MCF 10A (cell line): ENCODE results near the gene SNX32. TPM values are rescaled to one million over a fixed set of nuclear protein-coding genes. Genes with fewer than 3 reads are reported as not detected.

Experiments used
- BruUV-seq: library from RNA; stranded (reverse); fragments of 400-500 nt; replicated peaks from 2 replicates; lab custom pipeline; 2021; lab: Mats Ljungman, UMichigan
- CTCF ChIA-PET: fragments of 300-600 bp; sonication (Branson Sonifier 250); formaldehyde crosslinking; extraction: SDS; loops from one replicate; lab custom pipeline; 2021; ENCODE audit warnings: antibody characterized with exemption, inconsistent platforms; lab: Yijun Ruan, JAX
- POLR2A ChIA-PET: fragments of 300-600, 350-650 bp; sonication (Branson Sonifier 250); formaldehyde crosslinking; extraction: SDS; loops from one replicate; lab custom pipeline; 2020; ENCODE audit warnings: antibody characterized with exemption, inconsistent platforms; lab: Yijun Ruan, JAX
- DNase-seq: peaks from one replicate; pipeline ENCODE4 v3.0.0-alpha.2; 2018; ENCODE audit not compliant: unreplicated experiment
- H3K27ac Mint-ChIP-seq: one replicate; pipeline ENCODE4 v1.8.0; 2022; ENCODE audit warnings: mild to moderate bottlenecking, low read depth, mixed read lengths; ENCODE audit not compliant: unreplicated experiment
- H3K27me3 Mint-ChIP-seq: one replicate; pipeline ENCODE4 v1.8.0; 2022; ENCODE audit warnings: mixed read lengths; ENCODE audit not compliant: insufficient read depth, unreplicated experiment
- H3K36me3 Mint-ChIP-seq: one replicate; pipeline ENCODE4 v1.8.0; 2022; ENCODE audit warnings: mild to moderate bottlenecking, moderate library complexity, mixed read lengths; ENCODE audit not compliant: insufficient read depth, unreplicated experiment
- H3K4me1 Mint-ChIP-seq: one replicate; pipeline ENCODE4 v1.8.0; 2022; ENCODE audit warnings: mixed read lengths; ENCODE audit not compliant: insufficient read depth, unreplicated experiment
- H3K4me3 Mint-ChIP-seq: one replicate; pipeline ENCODE4 v1.8.0; 2022; ENCODE audit warnings: mild to moderate bottlenecking, moderate library complexity, mixed read lengths; ENCODE audit not compliant: unreplicated experiment
- H3K9me3 Mint-ChIP-seq: one replicate; pipeline ENCODE4 v1.8.0; 2022; ENCODE audit warnings: mixed read lengths; ENCODE audit not compliant: unreplicated experiment
- intact Hi-C: fragments of 100-400 bp; cut with micrococcal nuclease; formaldehyde crosslinking; loops from 2 replicates; pipeline ENCODE4 v1.14.1; 2022
- total RNA-seq: library from RNA; stranded (reverse); gene quantifications from 2 replicates; pipeline ENCODE4 v1.2.3, GENCODE V29; 2022
- TF ChIP-seq, protein P1 (sequence below): fragments of 200-600 bp; IDR thresholded peaks from one replicate; pipeline ENCODE4 v1.8.0; 2022; ENCODE audit warnings: antibody characterized with exemption, mild to moderate bottlenecking; ENCODE audit not compliant: unreplicated experiment

SNX32 gene
- total RNA-seq, 1 experiment from 2014 or later = not detected

DNA sequence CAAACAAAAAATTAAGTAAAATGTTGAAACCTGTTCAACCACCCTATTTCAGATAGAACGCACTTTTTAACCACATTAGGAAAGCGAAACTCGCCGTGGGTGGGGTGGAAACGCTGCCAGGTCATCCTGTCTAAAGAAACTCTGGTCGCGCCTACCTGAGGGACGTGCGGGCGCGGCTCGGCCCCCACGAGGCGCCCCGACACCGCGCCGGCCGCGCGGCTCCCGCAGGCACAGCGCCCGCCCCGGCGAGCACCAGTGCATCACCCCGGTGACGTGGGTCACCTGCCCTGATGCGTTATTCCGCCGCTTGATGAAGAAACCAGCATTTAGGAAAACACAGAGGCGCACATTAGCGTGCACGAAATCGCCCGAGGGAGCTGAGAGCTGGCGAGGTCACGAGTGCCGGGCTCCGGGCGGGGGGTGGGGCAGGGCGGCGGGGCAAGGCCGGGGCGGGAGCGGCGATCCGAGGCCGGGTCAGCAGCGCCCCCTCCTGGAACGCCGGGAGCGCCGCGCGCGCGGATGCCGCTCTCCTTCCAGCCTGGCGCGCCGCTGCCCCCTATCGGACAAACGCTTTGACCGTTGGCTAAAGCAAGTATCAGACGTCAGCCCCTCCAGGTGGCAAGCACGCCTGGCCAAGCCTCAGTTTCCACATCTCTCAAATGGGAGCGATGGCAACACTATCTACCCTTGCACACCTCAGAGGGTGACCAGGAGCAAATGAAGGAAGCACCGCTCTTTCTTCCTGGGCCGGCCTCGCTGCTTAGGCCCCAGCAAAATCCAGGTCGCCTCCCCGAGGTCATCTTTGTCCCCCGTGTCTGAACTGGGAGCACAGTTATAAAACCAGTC is 15.7 kb upstream of the SNX32 start:
- peaks cover 4% of the 10 kb centered on the region for H3K4me1 Mint-ChIP-seq

DNA sequence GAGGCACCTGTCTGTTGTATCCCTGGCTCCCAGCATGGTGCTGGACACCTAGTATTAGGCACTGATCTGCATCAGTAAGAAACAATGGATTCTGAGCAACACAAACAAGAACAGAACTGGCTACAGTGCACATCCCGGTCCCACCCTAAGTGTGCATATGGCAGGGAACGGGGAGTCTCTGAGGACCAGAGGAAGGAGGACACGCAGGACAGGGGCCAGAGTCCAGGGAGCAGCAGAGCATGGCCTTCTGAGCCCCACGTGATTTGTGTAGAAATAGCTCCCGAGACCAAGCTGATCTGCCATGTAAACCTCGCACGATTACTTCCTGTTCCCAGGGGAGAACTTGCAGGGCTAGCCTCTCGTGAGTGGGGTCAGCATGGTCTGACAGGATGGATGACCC is 12.7 kb upstream of the SNX32 start:
- Mint-ChIP-seq H3K4me3 (no peak overlapping the region), H3K36me3 (no peaks in the 10 kb centered on the region), H3K27me3 (no peaks in the 10 kb centered on the region), H3K27ac (no peak overlapping the region), H3K9me3 (no peaks in the 10 kb centered on the region), H3K4me1 (peaks cover 4% of the 10 kb centered on the region)
- no peak for DNase-seq
- TF ChIP-seq, protein P1, sequence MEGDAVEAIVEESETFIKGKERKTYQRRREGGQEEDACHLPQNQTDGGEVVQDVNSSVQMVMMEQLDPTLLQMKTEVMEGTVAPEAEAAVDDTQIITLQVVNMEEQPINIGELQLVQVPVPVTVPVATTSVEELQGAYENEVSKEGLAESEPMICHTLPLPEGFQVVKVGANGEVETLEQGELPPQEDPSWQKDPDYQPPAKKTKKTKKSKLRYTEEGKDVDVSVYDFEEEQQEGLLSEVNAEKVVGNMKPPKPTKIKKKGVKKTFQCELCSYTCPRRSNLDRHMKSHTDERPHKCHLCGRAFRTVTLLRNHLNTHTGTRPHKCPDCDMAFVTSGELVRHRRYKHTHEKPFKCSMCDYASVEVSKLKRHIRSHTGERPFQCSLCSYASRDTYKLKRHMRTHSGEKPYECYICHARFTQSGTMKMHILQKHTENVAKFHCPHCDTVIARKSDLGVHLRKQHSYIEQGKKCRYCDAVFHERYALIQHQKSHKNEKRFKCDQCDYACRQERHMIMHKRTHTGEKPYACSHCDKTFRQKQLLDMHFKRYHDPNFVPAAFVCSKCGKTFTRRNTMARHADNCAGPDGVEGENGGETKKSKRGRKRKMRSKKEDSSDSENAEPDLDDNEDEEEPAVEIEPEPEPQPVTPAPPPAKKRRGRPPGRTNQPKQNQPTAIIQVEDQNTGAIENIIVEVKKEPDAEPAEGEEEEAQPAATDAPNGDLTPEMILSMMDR = no peak
- BruUV-seq = no TSS peak
- ChIA-PET CTCF (interaction anchor here (4.7 kb wide), 1 partner anchor 108 kb away, joined by 69 read pairs; the partner anchor contains the start of gene KAT5), POLR2A (interaction anchor here (1.0 to 4.3 kb wide), 2 partner anchors 41 to 110 kb away, joined by 5 to 39 read pairs; partner anchors contain the start of gene AP5B1)
- intact Hi-C loops = no loop called here

More for the DNA sequence above, 15.7 kb upstream of the SNX32 start:
- CTCF ChIA-PET = interaction anchor here (0.5 to 5.4 kb wide), 35 partner anchors 9 to 363 kb away, joined by 3 to 98 read pairs (median 4); partner anchors contain the start of genes AP5B1, KAT5 and RNASEH2C
- BruUV-seq = no TSS peak
- Mint-ChIP-seq H3K27me3 (no peaks in the 10 kb centered on the region), H3K36me3 (no peaks in the 10 kb centered on the region), H3K9me3 (no peaks in the 10 kb centered on the region), H3K27ac (peak overlapping the region; percentile 78), H3K4me3 (peak overlapping the region; percentile 80)
- POLR2A ChIA-PET = interaction anchor here (0.6 to 4.3 kb wide), 25 partner anchors 13 to 1573 kb away, joined by 3 to 42 read pairs (median 4); partner anchors contain the start of genes AP5B1, EHBP1L1, KAT5 and PCNX3
- DNase-seq = peak; percentile 81
- TF ChIP-seq, protein P1 = peak; percentile 99
- intact Hi-C loops = loop anchor here (1.0 kb wide), 3 partner anchors 38 to 112 kb away; partner anchors contain the start of gene AP5B1

DNA sequence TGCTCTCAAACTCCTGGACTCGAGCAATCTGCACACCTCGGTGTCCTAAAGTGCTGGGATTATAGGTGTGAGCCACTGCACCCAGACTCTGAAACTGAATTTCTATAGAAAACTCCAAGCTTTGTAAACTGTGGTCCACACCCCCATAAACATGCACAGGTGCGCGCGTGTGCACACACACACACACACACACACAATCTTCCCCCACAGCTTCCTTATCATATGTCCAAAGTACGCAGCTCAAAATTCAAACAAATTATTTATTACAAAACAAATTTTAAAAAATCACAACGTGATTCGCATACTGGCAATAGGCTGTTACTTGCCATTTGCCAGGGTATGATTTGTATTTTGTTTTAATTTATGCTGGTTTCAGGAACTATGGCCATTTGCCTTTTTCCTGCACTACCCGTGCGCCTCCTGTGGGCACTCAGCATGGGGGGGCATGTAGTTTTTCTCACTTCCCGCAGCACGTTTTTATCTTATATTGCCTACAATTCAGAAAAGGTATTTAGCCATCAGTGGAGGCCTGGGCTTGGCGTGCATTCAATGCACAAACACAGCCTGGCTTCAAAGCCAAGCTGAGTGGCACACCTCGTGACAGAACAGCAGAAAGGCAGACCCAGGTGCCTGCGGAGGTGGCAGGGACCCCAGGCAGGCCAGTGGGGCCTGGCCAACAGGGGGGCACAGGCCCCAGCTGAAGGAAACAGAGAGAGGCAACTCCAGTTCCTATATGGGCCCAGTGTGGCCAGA is 10.8 kb upstream of the SNX32 start:
- POLR2A ChIA-PET = interaction anchor here (0.9 to 1.2 kb wide), 4 partner anchors 24 to 134 kb away, joined by 3 to 7 read pairs (median 3); partner anchors contain the start of gene KAT5
- no peak for DNase-seq
- intact Hi-C loops = no loop called here
- H3K27ac Mint-ChIP-seq = no peak overlapping the region
- no TSS peak for BruUV-seq
- H3K36me3 Mint-ChIP-seq = no peaks in the 10 kb centered on the region
- H3K4me3 Mint-ChIP-seq = no peak overlapping the region
- no peaks in the 10 kb centered on the region for H3K27me3 Mint-ChIP-seq
- CTCF ChIA-PET = interaction anchor here (1.0 to 3.1 kb wide), 6 partner anchors 27 to 111 kb away, joined by 3 to 11 read pairs (median 4); partner anchors contain the start of gene KAT5
- no peaks in the 10 kb centered on the region for H3K9me3 Mint-ChIP-seq
- TF ChIP-seq, protein P1 = no peak
- no peaks in the 10 kb centered on the region for H3K4me1 Mint-ChIP-seq
